ENCODE data around the gene IGSF21. TPM values are rescaled to one million over a fixed set of nuclear protein-coding genes. Genes with fewer than 3 reads are reported as not detected.
A peak's percentile ranks its signal among the peaks of the same experiment; 100 is the strongest.

IGSF21 gene
- total and polyA plus RNA-seq, 10 of the 15 experiments (the other 5 are each of a cell fraction or from before 2014, with no cell fraction given): 0.03 to 0.49 TPM; not detected in 8

- TF ChIP-seq CUX1 (IDR thresholded peaks at IDR 0.05; ENCODE audit: insufficient replicate concordance, low read depth, low read length): no peak
- TF ChIP-seq POU2F2 (IDR thresholded peaks at IDR 0.05; ENCODE audit: borderline replicate concordance, low read depth, low read length): no peak
Measured at GRCh38 chr1:18060366-18060765, 47.2 kb upstream of the IGSF21 start (continued).

- no peak overlapping the region for H3K27ac ChIP-seq (ENCODE audit: control insufficient read depth, insufficient read depth)
- BruUV-seq (replicated peaks): no TSS peak
- DNase-seq (ENCODE audit: low read depth, low spot score) (no peak), ATAC-seq (no peak), FAIRE-seq (no peak)
- H3K4me2 ChIP-seq (ENCODE audit: control insufficient read depth, insufficient read depth): no peak overlapping the region
- no peak overlapping the region for H3K9ac ChIP-seq (ENCODE audit: control insufficient read depth, insufficient read depth, low read length)
- ChIA-PET CTCF (no interaction called here), RAD21 (ENCODE audit: unreplicated experiment) (no interaction called here), POLR2A (no interaction called here), SMC1A (ENCODE audit: uncharacterized antibody, unreplicated experiment) (no interaction called here)
- no peak overlapping the region for H3K4me3 ChIP-seq
- no peaks in the 10 kb centered on the region for H3K36me3 ChIP-seq (ENCODE audit: control insufficient read depth in 2 of 2, insufficient read depth in 2 of 2, low read length in 1 of 2)
- intact Hi-C loops (cut with micrococcal nuclease; ENCODE audit: unreplicated experiment) (no loop called here), in situ Hi-C loops (cut with MboI) (no loop called here)
- H3K4me1 ChIP-seq (ENCODE audit: control insufficient read depth, insufficient read depth, low read length): no peaks in the 10 kb centered on the region
- WGBS (ENCODE audit: insufficient coverage, insufficient replicate concordance, low lambda C conversion rate, missing lambda C conversion rate): 0% methylated on average over 2 of the region's 3 CpGs
- no peaks in the 10 kb centered on the region for H3K79me2 ChIP-seq (ENCODE audit: control insufficient read depth, insufficient read depth, low read length)
- H4K20me1 ChIP-seq (ENCODE audit: control insufficient read depth, insufficient read depth): no peaks in the 10 kb centered on the region
- H3K9me3 ChIP-seq (replicated peaks; ENCODE audit: control insufficient read depth, insufficient read depth, low read length): no peaks in the 10 kb centered on the region
- H2AFZ ChIP-seq (ENCODE audit: control insufficient read depth, low read depth, low read length): no peak overlapping the region
- TF ChIP-seq REST (IDR thresholded peaks at IDR 0.05; ENCODE audit: low read depth, low read length) (peak; percentile 68; the same call in 1 of the 2 replicates), NR2F1 (conservative IDR thresholded peaks at IDR 0.05) (no peak), TBL1XR1 (IDR thresholded peaks at IDR 0.05; ENCODE audit: low read depth, low read length) (no peak)
- no peaks in the 10 kb centered on the region for H3K27me3 ChIP-seq (replicated peaks in 1 of 2; ENCODE audit: control insufficient read depth in 2 of 2, insufficient read depth in 2 of 2, low read length in 1 of 2)
Measured at GRCh38 chr1:18062185-18062584, 45.4 kb upstream of the IGSF21 start.

Data from GM12878 (cell line).